NCI-H524 (cell line): ENCODE measurements around the gene CEMIP.
"Not testable (repeated sequence)": the region's sequence is repeated elsewhere in the genome, so short reads cannot be mapped to it uniquely, and the experiment has no call there.

ENCODE experiments used
- DNase-seq, 2 experiments: peaks; one replicate each; lab custom pipeline; 2025; lab: John Stamatoyannopoulos, UW

CEMIP gene

DNA sequence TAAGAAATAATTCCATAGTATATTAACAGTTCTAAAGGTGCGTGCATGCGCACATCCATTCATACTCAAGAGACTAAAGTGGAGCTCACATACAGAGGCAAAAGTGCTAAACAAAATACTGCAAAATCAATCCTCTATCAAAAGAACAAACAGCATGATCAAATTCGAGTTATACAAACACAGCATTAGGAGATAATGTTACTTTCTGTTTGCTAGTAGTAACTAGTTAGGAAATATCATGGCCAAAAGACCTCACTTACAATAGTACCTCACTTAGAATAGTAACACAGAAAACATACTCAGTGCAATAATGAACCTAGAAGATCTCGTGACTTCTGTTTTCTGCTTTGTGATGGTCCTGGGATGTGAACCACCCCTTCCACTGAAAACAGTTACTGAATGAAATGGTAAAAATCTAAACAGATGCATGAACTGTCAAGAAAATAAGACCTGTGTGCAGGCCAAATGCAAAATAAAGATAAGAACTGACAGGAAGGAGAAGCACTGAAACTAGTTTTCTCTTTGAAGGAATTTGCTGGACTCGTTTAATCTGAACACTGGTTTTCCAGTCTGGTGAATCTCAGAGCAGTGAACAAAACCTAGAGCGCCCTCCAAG lies 20.9 kb upstream of the CEMIP start:
- no peak for DNase-seq

GRCh38 chr15:80760960-80761359 lies 18.2 kb upstream of the CEMIP start:
- no peak for DNase-seq

GRCh38 chr15:80761754-80762153 lies 17.4 kb upstream of the CEMIP start:
- no peak for DNase-seq

- not testable (repeated sequence) for DNase-seq
Observed at GRCh38 chr15:80763235-80763634, 15.9 kb upstream of the CEMIP start.

- no peak for DNase-seq
Observed at GRCh38 chr15:80764535-80764934, 14.6 kb upstream of the CEMIP start.

GRCh38 chr15:80766275-80766674 lies 12.9 kb upstream of the CEMIP start:
- no peak for DNase-seq

GRCh38 chr15:80768158-80768557 lies 11.0 kb upstream of the CEMIP start:
- no peak for DNase-seq

DNA sequence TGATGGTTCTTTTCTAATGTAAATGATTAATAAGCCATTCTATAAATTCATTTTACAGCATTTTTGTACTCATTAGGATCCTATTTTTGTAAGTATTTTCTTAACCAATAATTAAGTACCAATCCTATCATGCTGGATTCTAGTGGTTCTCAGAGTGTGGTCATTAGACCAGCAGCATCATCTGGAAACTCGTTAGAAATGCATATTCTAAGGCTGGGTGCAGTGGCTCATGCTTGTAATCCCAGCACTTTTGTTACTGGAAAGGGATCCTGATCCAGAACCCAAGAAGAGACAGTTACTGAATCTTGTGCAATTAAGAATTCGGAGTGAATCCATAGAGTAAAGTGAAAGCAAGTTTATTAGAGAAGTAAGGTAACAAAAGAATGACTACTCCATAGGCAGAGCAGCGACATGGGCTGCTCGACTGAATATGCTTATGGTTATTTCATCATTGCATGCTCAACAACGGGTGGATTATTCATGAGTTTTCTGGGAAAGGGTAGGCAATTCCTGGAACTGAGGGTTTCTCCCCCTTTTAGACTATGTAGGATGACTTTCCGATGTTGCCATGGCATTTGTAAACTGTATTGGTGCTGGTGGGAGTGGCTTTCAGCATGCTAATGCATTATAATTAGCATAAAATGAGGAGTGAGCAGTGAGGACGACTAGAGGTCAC lies 9.9 kb upstream of the CEMIP start:
- DNase-seq: no peak

DNA sequence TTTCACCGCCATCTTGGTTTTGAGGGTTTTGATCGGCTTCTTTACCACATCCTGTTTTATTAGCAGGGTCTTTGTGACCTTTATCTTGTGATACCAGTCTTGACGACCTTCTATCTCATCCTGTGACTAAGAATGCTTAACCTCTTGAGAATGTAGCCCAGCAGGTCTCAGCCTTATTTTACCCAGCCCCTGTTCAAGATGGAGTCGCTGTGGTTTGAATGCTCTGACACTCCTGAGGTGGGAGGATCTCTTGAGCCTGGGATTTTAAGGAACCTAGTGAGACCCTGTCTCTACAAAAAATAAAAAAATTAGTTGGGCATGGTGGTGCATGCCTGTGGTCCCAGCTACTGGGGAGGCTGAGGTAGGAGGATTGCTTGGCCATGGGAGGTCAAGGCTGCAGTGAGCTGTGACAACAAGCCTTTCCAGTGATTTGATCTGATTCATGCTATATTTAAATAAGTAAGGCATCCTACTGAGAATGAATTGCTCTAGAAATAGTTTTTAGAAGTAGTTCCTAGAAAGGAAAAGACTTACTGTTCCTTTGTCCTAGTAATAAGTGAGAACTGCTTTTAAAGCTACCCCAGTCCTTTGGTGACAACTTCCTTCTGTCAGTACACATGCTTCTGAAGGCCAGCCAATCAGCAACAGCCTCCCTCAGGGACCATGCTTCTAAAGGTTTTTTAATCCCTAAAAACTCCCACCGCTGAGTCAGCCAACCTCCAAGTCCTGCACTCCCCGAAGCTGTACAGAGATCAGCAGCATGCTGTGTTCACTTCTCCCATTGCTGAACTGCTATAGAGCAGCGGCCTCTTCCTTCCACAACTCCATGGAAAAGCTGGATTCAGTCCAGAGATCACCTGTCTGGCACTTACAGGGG lies 9.1 kb upstream of the CEMIP start:
- no peak for DNase-seq

DNA sequence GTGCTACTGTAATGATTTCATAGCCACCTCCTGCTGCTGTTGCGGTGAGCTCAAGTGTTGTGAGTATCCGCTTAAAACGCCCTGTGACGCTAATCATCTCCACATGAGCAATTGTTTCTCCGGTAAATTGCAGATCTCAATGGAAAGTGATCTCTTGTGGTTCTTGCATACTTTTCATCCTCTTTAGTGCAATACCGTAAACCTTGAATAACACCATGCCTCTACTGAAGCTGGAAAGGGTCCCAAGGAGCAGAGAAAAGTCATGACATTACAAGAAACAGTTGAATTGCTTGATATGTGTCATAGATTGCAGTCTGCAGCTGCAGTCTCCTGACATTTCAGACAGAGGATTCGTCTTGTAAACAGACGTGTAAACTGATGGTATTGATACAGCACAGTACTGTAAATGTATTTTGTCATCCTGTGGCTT lies 6.0 kb upstream of the CEMIP start:
- DNase-seq: peak in 1 of 2 experiments; percentile 33

GRCh38 chr15:80773792-80774352 lies 5.3 kb upstream of the CEMIP start:
- no peak for DNase-seq

- no peak for DNase-seq
Observed at GRCh38 chr15:80774486-80774885, 4.7 kb upstream of the CEMIP start.

DNA sequence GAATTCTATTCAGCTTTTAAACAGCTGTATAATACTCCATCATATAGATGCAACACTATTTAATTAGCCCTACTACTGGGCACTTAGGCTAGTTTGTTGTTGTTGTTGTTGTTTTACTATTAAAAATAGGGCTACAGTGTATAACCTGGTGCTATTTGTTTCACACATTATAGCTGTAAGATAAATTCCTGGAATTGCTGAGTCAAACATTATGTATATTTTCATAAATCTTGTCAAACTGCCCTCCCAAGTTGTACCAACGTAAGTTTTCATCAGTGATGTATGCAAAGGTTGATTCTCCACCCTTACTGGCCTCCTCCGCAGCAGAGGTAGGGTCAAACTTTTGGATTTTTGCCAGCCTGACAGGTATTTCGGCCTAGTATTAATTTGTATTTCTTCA lies 3.8 kb upstream of the CEMIP start:
- no peak for DNase-seq

DNA sequence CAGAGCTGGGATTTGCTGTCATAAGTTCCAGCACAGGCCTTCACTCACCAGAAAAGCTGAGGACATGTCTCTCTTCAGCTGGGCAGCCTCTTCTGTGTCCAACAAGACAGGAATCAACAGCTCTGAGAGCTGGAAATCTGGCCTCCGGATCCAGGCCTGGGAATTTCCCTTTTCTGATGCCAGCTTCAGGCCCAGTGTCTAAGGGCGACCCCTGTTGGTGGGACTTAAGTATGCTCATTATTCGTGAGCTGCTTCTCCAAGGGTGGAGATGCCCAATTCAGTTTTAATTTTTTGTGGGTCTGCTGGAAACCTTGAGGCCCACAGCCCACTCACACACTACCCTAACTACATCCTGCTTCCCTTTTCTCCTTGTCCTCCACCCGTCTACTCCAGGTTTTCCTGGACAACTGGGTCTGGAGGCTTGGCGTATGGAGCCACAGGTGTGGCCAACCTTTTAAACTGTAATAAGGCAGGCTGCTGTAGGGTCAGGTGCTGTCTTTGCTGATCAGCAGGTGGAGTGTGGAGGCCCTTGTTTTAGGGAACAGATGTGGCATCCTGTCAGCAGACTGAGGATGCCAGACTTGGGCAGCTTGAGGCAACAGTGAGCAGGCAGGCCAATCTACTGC lies 2.6 kb upstream of the CEMIP start:
- peak in 1 of 2 experiments; percentile 72 for DNase-seq

- no peak for DNase-seq
Observed at GRCh38 chr15:80777137-80777536, 2.0 kb upstream of the CEMIP start.

DNA sequence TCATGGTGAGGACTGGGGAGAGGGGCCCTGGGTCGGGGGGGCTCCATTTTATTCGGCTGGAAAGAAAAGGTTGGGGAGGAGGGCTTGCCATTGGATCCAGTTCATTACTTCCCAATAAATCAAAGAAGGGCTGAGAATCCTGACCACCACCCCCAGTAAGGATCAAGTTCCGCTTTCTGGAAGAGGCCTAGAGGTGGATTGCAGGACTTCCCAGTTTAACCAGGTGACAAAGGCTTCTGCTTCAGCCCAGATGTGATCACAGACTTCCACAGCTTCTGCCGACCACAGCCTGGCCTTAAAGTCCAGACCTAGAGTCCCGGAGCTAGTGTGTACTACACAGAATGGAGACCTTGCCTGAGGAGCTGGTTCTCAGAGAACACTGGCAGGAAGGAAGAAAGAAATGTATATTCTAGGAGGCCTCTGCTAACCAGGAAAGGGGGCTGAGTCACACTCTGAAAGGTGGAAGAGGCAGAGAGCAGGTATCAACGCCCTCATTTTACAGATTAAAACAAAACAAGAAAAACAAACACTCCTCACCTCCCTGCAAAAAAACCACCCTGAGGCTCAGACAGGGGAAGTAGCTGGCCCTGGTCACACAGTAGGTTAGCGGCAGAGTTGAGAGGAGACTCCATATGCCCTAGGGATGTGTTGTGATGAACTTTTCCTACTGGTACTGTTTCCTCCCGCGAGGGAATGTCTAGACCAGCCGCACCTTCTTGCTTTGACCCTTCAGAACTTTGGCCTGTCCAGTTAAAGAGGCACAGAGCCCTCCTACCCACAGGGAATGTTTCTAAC lies 1.1 kb upstream of the CEMIP start:
- DNase-seq: no peak

DNA sequence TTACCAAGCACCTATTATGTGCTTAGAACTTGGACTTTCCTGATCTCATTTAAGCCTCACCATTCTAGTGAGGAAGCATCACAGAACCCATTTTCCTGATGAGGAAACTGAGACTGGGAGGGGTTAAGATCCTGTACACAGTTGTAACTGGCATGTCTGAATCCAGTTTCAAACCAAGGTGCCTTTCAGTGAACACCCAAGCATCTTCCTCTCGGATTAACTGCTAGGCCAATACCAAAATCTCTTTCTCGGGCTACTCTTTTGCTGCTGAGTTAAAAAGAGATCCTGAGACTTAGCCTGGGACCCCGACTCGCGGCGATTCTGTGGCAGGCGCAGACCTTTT lies 578 bp upstream of the CEMIP start:
- no peak for DNase-seq

GRCh38 chr15:80779658-80780415 lies 667 bp downstream of the CEMIP start:
- peak; percentile 62 to 67 for DNase-seq

DNA sequence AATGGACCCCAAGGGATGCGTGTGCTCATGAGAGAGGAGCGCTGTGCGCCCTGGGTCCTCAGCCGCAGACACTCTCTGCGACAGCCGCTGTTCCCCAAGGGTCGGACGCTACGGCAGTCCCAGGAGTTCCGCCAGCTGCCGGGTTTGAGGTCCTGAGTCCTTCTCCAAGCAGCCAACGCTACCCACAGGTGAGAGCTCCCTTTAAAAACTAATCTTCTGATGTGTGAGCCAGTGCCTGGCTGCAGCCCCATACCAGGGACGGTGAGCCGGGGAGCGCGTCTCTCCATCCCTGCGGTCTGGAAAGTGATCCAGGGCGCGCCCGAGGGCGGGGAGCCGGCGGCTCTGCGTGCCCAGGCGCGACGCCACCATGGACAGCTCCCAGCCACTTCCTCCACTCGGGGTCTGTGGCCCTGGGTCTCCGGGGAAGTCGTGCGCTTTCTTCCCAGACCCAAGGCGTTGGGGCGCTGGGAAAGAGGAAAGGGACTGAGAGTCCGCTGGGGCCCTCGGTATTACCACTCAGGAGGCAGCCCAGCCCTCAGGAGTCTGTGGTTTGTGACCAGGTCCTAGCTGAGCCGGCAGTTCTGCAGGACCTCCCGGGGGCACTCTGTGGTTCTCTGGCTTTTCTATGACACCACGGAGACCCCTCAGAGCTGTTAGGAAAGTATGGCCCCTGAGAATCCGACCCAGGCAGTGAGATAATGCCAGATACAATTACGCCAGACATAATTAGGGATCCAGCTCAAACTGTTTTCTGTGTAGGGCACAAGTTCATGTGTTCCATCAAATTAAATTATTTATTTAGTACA lies 1.4 kb downstream of the CEMIP start:
- peak in 1 of 2 experiments; percentile 55 for DNase-seq

GRCh38 chr15:80783260-80783659 lies 4.1 kb downstream of the CEMIP start:
- DNase-seq: no peak
